ENCODE results near the gene POLR2J2. TPM values are rescaled to one million over a fixed set of nuclear protein-coding genes. Genes with fewer than 3 reads are reported as not detected.
A peak's percentile ranks its signal among the peaks of the same experiment; 100 is the strongest.
"Not testable (repeated sequence)": the region's sequence is repeated elsewhere in the genome, so short reads cannot be mapped to it uniquely, and the experiment has no call there.

POLR2J2 gene
- total and polyA plus RNA-seq, 4 donors: 1.3 to 9.9 (median 6.6) TPM

GRCh38 chr7:102630622-102631021 is 40.8 kb downstream of the POLR2J2 start:
- H3K9ac ChIP-seq (ENCODE audit: insufficient read depth in 1 of 2, low read length in 2 of 2); DNase-seq; H3K9me3 ChIP-seq (ENCODE audit: control insufficient read depth in 4 of 4, insufficient read depth in 3 of 4, low read length in 3 of 4); H3K27me3 ChIP-seq (ENCODE audit: control insufficient read depth in 3 of 3, insufficient read depth in 3 of 3, low read length in 2 of 3); ATAC-seq (ENCODE audit: insufficient read depth, low FRiP score); H3K4me3 ChIP-seq; H3K4me1 ChIP-seq (ENCODE audit: control insufficient read depth in 5 of 5, insufficient read depth in 5 of 5, low read length in 5 of 5); H3K27ac ChIP-seq (ENCODE audit: low read depth in 1 of 2, low read length in 1 of 2); H3K36me3 ChIP-seq (ENCODE audit: control insufficient read depth in 4 of 4, insufficient read depth in 4 of 4, low read length in 4 of 4): not testable (repeated sequence)
- 66 to 74% methylated on average over 7 to 8 of the region's 9 CpGs for WGBS, 2 donors

- DNase-seq; H3K9me3 ChIP-seq (ENCODE audit: control insufficient read depth in 4 of 4, insufficient read depth in 3 of 4, low read length in 3 of 4); H3K27me3 ChIP-seq (ENCODE audit: control insufficient read depth in 3 of 3, insufficient read depth in 3 of 3, low read length in 2 of 3); H3K4me1 ChIP-seq (ENCODE audit: control insufficient read depth in 5 of 5, insufficient read depth in 5 of 5, low read length in 5 of 5); H3K4me3 ChIP-seq; H3K36me3 ChIP-seq (ENCODE audit: control insufficient read depth in 4 of 4, insufficient read depth in 4 of 4, low read length in 4 of 4); ATAC-seq (ENCODE audit: insufficient read depth, low FRiP score); H3K27ac ChIP-seq (ENCODE audit: low read depth in 1 of 2, low read length in 1 of 2); H3K9ac ChIP-seq (ENCODE audit: insufficient read depth in 1 of 2, low read length in 2 of 2): not testable (repeated sequence)
- WGBS, 2 donors: no CpG with 5 or more reads among the region's 8 CpGs
Observed at GRCh38 chr7:102627271-102627904, 44.1 kb downstream of the POLR2J2 start.

- not testable (repeated sequence) for H3K36me3 ChIP-seq (ENCODE audit: control insufficient read depth in 4 of 4, insufficient read depth in 4 of 4, low read length in 4 of 4); H3K4me1 ChIP-seq (ENCODE audit: control insufficient read depth in 5 of 5, insufficient read depth in 5 of 5, low read length in 5 of 5); H3K27ac ChIP-seq (ENCODE audit: low read depth in 1 of 2, low read length in 1 of 2); DNase-seq; ATAC-seq (ENCODE audit: insufficient read depth, low FRiP score); H3K27me3 ChIP-seq (ENCODE audit: control insufficient read depth in 3 of 3, insufficient read depth in 3 of 3, low read length in 2 of 3); H3K9ac ChIP-seq (ENCODE audit: insufficient read depth in 1 of 2, low read length in 2 of 2); H3K9me3 ChIP-seq (ENCODE audit: control insufficient read depth in 4 of 4, insufficient read depth in 3 of 4, low read length in 3 of 4); H3K4me3 ChIP-seq
- 77 to 82% methylated on average over 3 to 5 of the region's 8 CpGs for WGBS, 2 donors
Observed at GRCh38 chr7:102618122-102618521, 53.3 kb downstream of the POLR2J2 start.

DNA sequence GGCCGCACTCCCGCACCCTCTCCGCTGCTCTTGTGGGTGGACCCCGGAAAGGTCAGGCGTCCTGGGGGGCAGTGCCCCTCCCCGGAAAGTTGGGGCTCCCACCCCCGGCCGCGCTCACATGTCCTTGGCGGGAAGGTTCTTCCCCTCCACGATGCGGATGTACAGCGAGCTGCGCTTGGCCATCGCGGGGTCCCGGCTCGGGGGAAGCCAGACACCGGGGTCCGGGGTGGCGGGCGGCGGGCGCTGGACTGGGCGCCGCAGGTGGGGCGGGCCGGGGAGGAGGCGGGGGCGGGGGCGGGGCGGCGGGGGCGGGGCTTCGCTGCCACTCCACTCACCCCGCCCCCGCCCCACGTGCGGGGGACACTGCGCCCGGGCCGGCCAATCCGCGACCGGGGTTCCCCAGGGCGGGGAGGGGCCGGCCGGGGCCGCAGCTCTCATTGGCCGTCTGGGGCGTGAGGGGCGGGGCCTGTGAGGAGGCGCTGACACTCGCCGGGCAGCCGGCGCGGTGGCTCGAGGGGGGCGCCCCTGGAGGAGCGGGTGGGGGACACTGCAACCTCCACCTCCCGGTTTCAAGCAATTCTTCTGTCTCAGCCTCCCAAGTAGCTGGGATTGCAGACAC is 54.8 kb downstream of the POLR2J2 start, which contains the start of gene RASA4:
Gene RASA4 (minus strand): TSS at position 250 of the 619 bp plus-strand sequence. CDS start 67 bp downstream, at position 183.
- H3K36me3 ChIP-seq (ENCODE audit: control insufficient read depth in 4 of 4, insufficient read depth in 4 of 4, low read length in 4 of 4); H3K9ac ChIP-seq (ENCODE audit: insufficient read depth in 1 of 2, low read length in 2 of 2); H3K27me3 ChIP-seq (ENCODE audit: control insufficient read depth in 3 of 3, insufficient read depth in 3 of 3, low read length in 2 of 3); H3K4me1 ChIP-seq (ENCODE audit: control insufficient read depth in 5 of 5, insufficient read depth in 5 of 5, low read length in 5 of 5); H3K27ac ChIP-seq (ENCODE audit: low read depth in 1 of 2, low read length in 1 of 2); H3K9me3 ChIP-seq (ENCODE audit: control insufficient read depth in 4 of 4, insufficient read depth in 3 of 4, low read length in 3 of 4): not testable (repeated sequence)
- DNase-seq (peak; percentile 26 to 55 (median 28)), ATAC-seq (ENCODE audit: insufficient read depth, low FRiP score) (peak; percentile 95)
- H3K4me3 ChIP-seq: peak within 1 kb of the TSS; percentile 50
- 1% methylated on average over 13 to 28 of the region's 62 CpGs for WGBS, 2 donors

Small RNA genes lying within 50 kb of the gene (small RNA-seq; reads per million reads assigned to genes)
- gene AC105052.3 (ENCODE audit: low replicate concordance): not detected
- not detected for gene UPK3BL1 (ENCODE audit: low replicate concordance)

Other genes starting within 250 kb of the POLR2J2 start
- gene ORAI2, start 238.1 kb downstream of the POLR2J2 start, total RNA-seq: 10 to 100 TPM; 15.0 to 39.8 TPM
- gene ORAI2, start 238.1 kb downstream of the POLR2J2 start, polyA plus RNA-seq: 10 to 100 TPM in 1 of 2 donors, 1 to 10 TPM in 1; 7.6 to 48.9 TPM
- gene ALKBH4, start 206.8 kb downstream of the POLR2J2 start, total RNA-seq: 10 to 100 TPM; 10.2 to 13.8 TPM
- 10 to 100 TPM in 1 of 2 donors, 1 to 10 TPM in 1; 7.9 to 10.3 TPM for gene ALKBH4, start 206.8 kb downstream of the POLR2J2 start, polyA plus RNA-seq
- gene LRWD1, start 206.7 kb downstream of the POLR2J2 start, total RNA-seq: 10 to 100 TPM; 23.5 to 28.4 TPM
- 10 to 100 TPM; 12.3 to 31.5 TPM for gene LRWD1, start 206.7 kb downstream of the POLR2J2 start, polyA plus RNA-seq
- gene POLR2J, start 192.7 kb downstream of the POLR2J2 start, total RNA-seq: 10 to 100 TPM; 10.3 to 45.0 TPM
- 100 to 1,000 TPM in 1 of 2 donors, 10 to 100 TPM in 1; 66.2 to 151 TPM for gene POLR2J, start 192.7 kb downstream of the POLR2J2 start, polyA plus RNA-seq
- gene RASA4B, start 153.9 kb downstream of the POLR2J2 start, total RNA-seq: 10 to 100 TPM in 1 of 2 donors, 1 to 10 TPM in 1; 9.7 to 11.4 TPM
- 10 to 100 TPM in 1 of 2 donors, 1 to 10 TPM in 1; 7.3 to 24.6 TPM for gene RASA4B, start 153.9 kb downstream of the POLR2J2 start, polyA plus RNA-seq
- gene UPK3BL2, start 128.0 kb downstream of the POLR2J2 start, total RNA-seq: 10 to 100 TPM; 17.4 to 23.7 TPM
- gene UPK3BL2, start 128.0 kb downstream of the POLR2J2 start, polyA plus RNA-seq: 10 to 100 TPM; 12.5 to 17.3 TPM
- gene SPDYE2, start 120.4 kb downstream of the POLR2J2 start, total RNA-seq: under 1 TPM; 0.23 to 0.34 TPM
- under 1 TPM in 1 of 2 donors, not detected in 1; 0.14 TPM for gene SPDYE2, start 120.4 kb downstream of the POLR2J2 start, polyA plus RNA-seq
- gene POLR2J3, start 99.1 kb downstream of the POLR2J2 start, total RNA-seq: 10 to 100 TPM; 34.5 to 51.3 TPM
- gene POLR2J3, start 99.1 kb downstream of the POLR2J2 start, polyA plus RNA-seq: 100 to 1,000 TPM in 1 of 2 donors, 10 to 100 TPM in 1; 47.5 to 126 TPM
- gene RASA4, start 54.9 kb downstream of the POLR2J2 start, total RNA-seq: 10 to 100 TPM; 21.0 to 31.2 TPM
- 10 to 100 TPM; 15.4 to 56.2 TPM for gene RASA4, start 54.9 kb downstream of the POLR2J2 start, polyA plus RNA-seq
- gene UPK3BL1, start 28.9 kb downstream of the POLR2J2 start, total RNA-seq: 10 to 100 TPM; 11.2 to 27.0 TPM
- 10 to 100 TPM; 18.5 to 54.3 TPM for gene UPK3BL1, start 28.9 kb downstream of the POLR2J2 start, polyA plus RNA-seq
- not detected for gene SPDYE2B, start 21.3 kb downstream of the POLR2J2 start, total RNA-seq
- not detected for gene SPDYE2B, start 21.3 kb downstream of the POLR2J2 start, polyA plus RNA-seq
- 10 to 100 TPM; 11.2 to 17.3 TPM for gene FAM185A, start 77.3 kb upstream of the POLR2J2 start, total RNA-seq
- 1 to 10 TPM; 2.8 to 4.8 TPM for gene FAM185A, start 77.3 kb upstream of the POLR2J2 start, polyA plus RNA-seq
- 10 to 100 TPM in 1 of 2 donors, 1 to 10 TPM in 1; 3.2 to 81.6 TPM for gene LRRC17, start 241.3 kb upstream of the POLR2J2 start, total RNA-seq
- 1 to 10 TPM in 1 of 2 donors, under 1 TPM in 1; 0.63 to 1.1 TPM for gene LRRC17, start 241.3 kb upstream of the POLR2J2 start, polyA plus RNA-seq